ENCODE measurements around the gene ARPC5. TPM values are rescaled to one million over a fixed set of nuclear protein-coding genes. Genes with fewer than 3 reads are reported as not detected.

The ARPC5 gene
- total RNA-seq, 1 donor from 2014 or later = 26.1 TPM

GRCh38 chr1:183673605-183674323 lies 38.2 kb upstream of the ARPC5 start:
- Histone ChIP-seq H3K4me3 (ENCODE audit: low read length in 3 of 3) (no peak overlapping the region), H3K9ac (ENCODE audit: low read depth in 1 of 3, low read length in 3 of 3) (no peak overlapping the region), H3K36me3 (ENCODE audit: control insufficient read depth in 3 of 3, insufficient read depth in 3 of 3, low read length in 3 of 3) (no peaks in the 10 kb centered on the region), H3K4me1 (ENCODE audit: control insufficient read depth in 3 of 3, insufficient read depth in 3 of 3, low read length in 3 of 3) (peaks cover 0 to 2% (median 0%) of the 10 kb centered on the region in 3 donors), H3K27ac (ENCODE audit: low read depth, low read length) (no peak overlapping the region), H3K27me3 (ENCODE audit: control insufficient read depth in 3 of 3, insufficient read depth in 3 of 3, low read length in 3 of 3) (no peaks in the 10 kb centered on the region), H3K9me3 (ENCODE audit: control insufficient read depth in 3 of 3, low read length in 3 of 3) (no peaks in the 10 kb centered on the region)

GRCh38 chr1:183670169-183670568 lies 34.6 kb upstream of the ARPC5 start:
- Histone ChIP-seq H3K36me3 (ENCODE audit: control insufficient read depth in 3 of 3, insufficient read depth in 3 of 3, low read length in 3 of 3) (no peaks in the 10 kb centered on the region), H3K9me3 (ENCODE audit: control insufficient read depth in 3 of 3, low read length in 3 of 3) (no peaks in the 10 kb centered on the region)

GRCh38 chr1:183656355-183656754 lies 20.8 kb upstream of the ARPC5 start:
- no peaks in the 10 kb centered on the region for H3K4me1 ChIP-seq (ENCODE audit: control insufficient read depth in 3 of 3, insufficient read depth in 3 of 3, low read length in 3 of 3)

More at GRCh38 chr1:183670169-183670568, 34.6 kb upstream of the ARPC5 start:
- Histone ChIP-seq H3K4me1 (ENCODE audit: control insufficient read depth in 3 of 3, insufficient read depth in 3 of 3, low read length in 3 of 3) (peaks cover 0 to 2% (median 0%) of the 10 kb centered on the region in 3 donors), H3K9ac (ENCODE audit: low read depth in 1 of 3, low read length in 3 of 3) (no peak overlapping the region), H3K27me3 (ENCODE audit: control insufficient read depth in 3 of 3, insufficient read depth in 3 of 3, low read length in 3 of 3) (no peaks in the 10 kb centered on the region), H3K27ac (ENCODE audit: low read depth, low read length) (no peak overlapping the region), H3K4me3 (ENCODE audit: low read length in 3 of 3) (no peak overlapping the region)

GRCh38 chr1:183655562-183656075 lies 20.0 kb upstream of the ARPC5 start:
- Histone ChIP-seq H3K27ac (ENCODE audit: low read depth, low read length) (no peak overlapping the region), H3K4me1 (ENCODE audit: control insufficient read depth in 3 of 3, insufficient read depth in 3 of 3, low read length in 3 of 3) (no peaks in the 10 kb centered on the region), H3K9ac (ENCODE audit: low read depth in 1 of 3, low read length in 3 of 3) (no peak overlapping the region)

More at GRCh38 chr1:183656355-183656754, 20.8 kb upstream of the ARPC5 start:
- no peak overlapping the region for H3K27ac ChIP-seq (ENCODE audit: low read depth, low read length)
- H3K27me3 ChIP-seq (ENCODE audit: control insufficient read depth in 3 of 3, insufficient read depth in 3 of 3, low read length in 3 of 3) = no peaks in the 10 kb centered on the region
- no peaks in the 10 kb centered on the region for H3K9me3 ChIP-seq (ENCODE audit: control insufficient read depth in 3 of 3, low read length in 3 of 3)
- H3K4me3 ChIP-seq (ENCODE audit: low read length in 3 of 3) = no peak overlapping the region
- H3K36me3 ChIP-seq (ENCODE audit: control insufficient read depth in 3 of 3, insufficient read depth in 3 of 3, low read length in 3 of 3) = no peaks in the 10 kb centered on the region
- H3K9ac ChIP-seq (ENCODE audit: low read depth in 1 of 3, low read length in 3 of 3) = no peak overlapping the region

GRCh38 chr1:183654706-183655105 lies 19.1 kb upstream of the ARPC5 start:
- no peak overlapping the region for H3K4me3 ChIP-seq (ENCODE audit: low read length in 3 of 3)
- no peaks in the 10 kb centered on the region for H3K27me3 ChIP-seq (ENCODE audit: control insufficient read depth in 3 of 3, insufficient read depth in 3 of 3, low read length in 3 of 3)
- no peak overlapping the region for H3K27ac ChIP-seq (ENCODE audit: low read depth, low read length)
- H3K36me3 ChIP-seq (ENCODE audit: control insufficient read depth in 3 of 3, insufficient read depth in 3 of 3, low read length in 3 of 3) = no peaks in the 10 kb centered on the region
- no peaks in the 10 kb centered on the region for H3K9me3 ChIP-seq (ENCODE audit: control insufficient read depth in 3 of 3, low read length in 3 of 3)
- no peaks in the 10 kb centered on the region for H3K4me1 ChIP-seq (ENCODE audit: control insufficient read depth in 3 of 3, insufficient read depth in 3 of 3, low read length in 3 of 3)
- H3K9ac ChIP-seq (ENCODE audit: low read depth in 1 of 3, low read length in 3 of 3) = no peak overlapping the region

More at GRCh38 chr1:183655562-183656075, 20.0 kb upstream of the ARPC5 start:
- Histone ChIP-seq H3K36me3 (ENCODE audit: control insufficient read depth in 3 of 3, insufficient read depth in 3 of 3, low read length in 3 of 3) (no peaks in the 10 kb centered on the region), H3K27me3 (ENCODE audit: control insufficient read depth in 3 of 3, insufficient read depth in 3 of 3, low read length in 3 of 3) (no peaks in the 10 kb centered on the region), H3K4me3 (ENCODE audit: low read length in 3 of 3) (no peak overlapping the region), H3K9me3 (ENCODE audit: control insufficient read depth in 3 of 3, low read length in 3 of 3) (no peaks in the 10 kb centered on the region)

- H3K4me1 ChIP-seq (ENCODE audit: control insufficient read depth in 3 of 3, insufficient read depth in 3 of 3, low read length in 3 of 3) = no peaks in the 10 kb centered on the region
- no peak overlapping the region for H3K4me3 ChIP-seq (ENCODE audit: low read length in 3 of 3)
- no peak overlapping the region for H3K27ac ChIP-seq (ENCODE audit: low read depth, low read length)
Observed at GRCh38 chr1:183653876-183654451, 18.4 kb upstream of the ARPC5 start.

GRCh38 chr1:183653462-183653794 lies 17.8 kb upstream of the ARPC5 start:
- Histone ChIP-seq H3K9ac (ENCODE audit: low read depth in 1 of 3, low read length in 3 of 3) (no peak overlapping the region), H3K4me1 (ENCODE audit: control insufficient read depth in 3 of 3, insufficient read depth in 3 of 3, low read length in 3 of 3) (no peaks in the 10 kb centered on the region), H3K27me3 (ENCODE audit: control insufficient read depth in 3 of 3, insufficient read depth in 3 of 3, low read length in 3 of 3) (no peaks in the 10 kb centered on the region), H3K4me3 (ENCODE audit: low read length in 3 of 3) (no peak overlapping the region), H3K9me3 (ENCODE audit: control insufficient read depth in 3 of 3, low read length in 3 of 3) (no peaks in the 10 kb centered on the region), H3K36me3 (ENCODE audit: control insufficient read depth in 3 of 3, insufficient read depth in 3 of 3, low read length in 3 of 3) (no peaks in the 10 kb centered on the region), H3K27ac (ENCODE audit: low read depth, low read length) (no peak overlapping the region)

More at GRCh38 chr1:183653876-183654451, 18.4 kb upstream of the ARPC5 start:
- H3K36me3 ChIP-seq (ENCODE audit: control insufficient read depth in 3 of 3, insufficient read depth in 3 of 3, low read length in 3 of 3) = no peaks in the 10 kb centered on the region
- no peaks in the 10 kb centered on the region for H3K9me3 ChIP-seq (ENCODE audit: control insufficient read depth in 3 of 3, low read length in 3 of 3)
- no peak overlapping the region for H3K9ac ChIP-seq (ENCODE audit: low read depth in 1 of 3, low read length in 3 of 3)
- H3K27me3 ChIP-seq (ENCODE audit: control insufficient read depth in 3 of 3, insufficient read depth in 3 of 3, low read length in 3 of 3) = no peaks in the 10 kb centered on the region

- Histone ChIP-seq H3K27ac (ENCODE audit: low read depth, low read length) (no peak within 1 kb of the TSS), H3K4me1 (ENCODE audit: control insufficient read depth in 3 of 3, insufficient read depth in 3 of 3, low read length in 3 of 3) (no peaks in the 10 kb centered on the region), H3K9me3 (ENCODE audit: control insufficient read depth in 3 of 3, low read length in 3 of 3) (no peaks in the 10 kb centered on the region)
Observed at GRCh38 chr1:183652547-183653461, 17.2 kb upstream of the ARPC5 start, which contains the start of gene APOBEC4. Gene APOBEC4, minus strand, starts transcription at chr1:183653316. Its CDS starts 4,535 bp downstream, at chr1:183648781.

GRCh38 chr1:183652107-183652506 lies 16.5 kb upstream of the ARPC5 start:
- Histone ChIP-seq H3K9ac (ENCODE audit: low read depth in 1 of 3, low read length in 3 of 3) (no peak overlapping the region), H3K27ac (ENCODE audit: low read depth, low read length) (no peak overlapping the region), H3K9me3 (ENCODE audit: control insufficient read depth in 3 of 3, low read length in 3 of 3) (no peaks in the 10 kb centered on the region), H3K4me3 (ENCODE audit: low read length in 3 of 3) (no peak overlapping the region), H3K4me1 (ENCODE audit: control insufficient read depth in 3 of 3, insufficient read depth in 3 of 3, low read length in 3 of 3) (no peaks in the 10 kb centered on the region), H3K36me3 (ENCODE audit: control insufficient read depth in 3 of 3, insufficient read depth in 3 of 3, low read length in 3 of 3) (no peaks in the 10 kb centered on the region), H3K27me3 (ENCODE audit: control insufficient read depth in 3 of 3, insufficient read depth in 3 of 3, low read length in 3 of 3) (peaks cover 0 to 6% (median 0%) of the 10 kb centered on the region in 3 donors)

More at GRCh38 chr1:183652547-183653461, 17.2 kb upstream of the ARPC5 start, which contains the start of gene APOBEC4:
- peaks cover 0 to 2% (median 0%) of the 10 kb centered on the region in 3 donors for H3K27me3 ChIP-seq (ENCODE audit: control insufficient read depth in 3 of 3, insufficient read depth in 3 of 3, low read length in 3 of 3)
- no peak within 1 kb of the TSS for H3K4me3 ChIP-seq (ENCODE audit: low read length in 3 of 3)
- H3K36me3 ChIP-seq (ENCODE audit: control insufficient read depth in 3 of 3, insufficient read depth in 3 of 3, low read length in 3 of 3) = no peaks in the 10 kb centered on the region
- no peak within 1 kb of the TSS for H3K9ac ChIP-seq (ENCODE audit: low read depth in 1 of 3, low read length in 3 of 3)
